ENCODE measurements around the gene IRF4. TPM values are rescaled to one million over a fixed set of nuclear protein-coding genes. Genes with fewer than 3 reads are reported as not detected.

Gene IRF4
- polyA plus RNA-seq, 3 donors from 2014 or later = 0.41 to 0.98 (median 0.51) TPM

GRCh38 chr6:396126-396520 is 4.6 kb downstream of the IRF4 start:
- no peaks in the 10 kb centered on the region for H3K9me3 Mint-ChIP-seq
- H3K27me3 Mint-ChIP-seq (ENCODE audit: low read depth in 3 of 3) = peaks cover 10 to 19% (median 12%) of the 10 kb centered on the region in 3 donors
- H3K36me3 Mint-ChIP-seq = peaks cover 0 to 21% (median 7%) of the 10 kb centered on the region in 3 donors
- no peak overlapping the region for H3K4me3 Mint-ChIP-seq
- no peak overlapping the region for H3K27ac Mint-ChIP-seq
- no peak for DNase-seq
- H3K4me1 Mint-ChIP-seq = peaks cover 14 to 16% of the 10 kb centered on the region in 2 donors

DNA sequence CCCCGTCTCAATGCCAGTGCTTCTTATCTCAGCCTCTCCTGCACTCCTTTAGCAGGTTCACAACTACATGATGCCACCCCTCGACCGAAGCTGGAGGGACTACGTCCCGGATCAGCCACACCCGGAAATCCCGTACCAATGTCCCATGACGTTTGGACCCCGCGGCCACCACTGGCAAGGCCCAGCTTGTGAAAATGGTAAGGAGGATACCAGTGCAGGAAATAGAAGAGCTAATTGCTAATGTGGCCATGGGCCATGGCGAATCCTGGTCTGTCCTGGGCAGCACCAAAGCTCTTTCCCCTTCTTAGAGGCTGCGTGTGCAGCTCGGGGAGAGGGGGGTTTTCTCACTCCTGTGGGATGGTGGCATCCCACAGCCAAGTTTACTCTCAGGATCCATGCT is 5.5 kb downstream of the IRF4 start:
- Mint-ChIP-seq H3K4me3 (no peak overlapping the region), H3K4me1 (peaks cover 9 to 11% of the 10 kb centered on the region in 2 donors), H3K9me3 (no peaks in the 10 kb centered on the region), H3K36me3 (peaks cover 0 to 23% (median 10%) of the 10 kb centered on the region in 3 donors), H3K27me3 (ENCODE audit: low read depth in 3 of 3) (peaks cover 7 to 17% (median 10%) of the 10 kb centered on the region in 3 donors), H3K27ac (peak overlapping the region in 1 of 6 donors; percentile 7)
- no peak for DNase-seq

GRCh38 chr6:397604-398003 is 6.1 kb downstream of the IRF4 start:
- Mint-ChIP-seq H3K36me3 (peaks cover 3 to 25% (median 14%) of the 10 kb centered on the region in 3 donors), H3K27ac (peak overlapping the region in 1 of 6 donors; percentile 7), H3K4me3 (no peak overlapping the region)

GRCh38 chr6:398065-398464 is 6.5 kb downstream of the IRF4 start:
- H3K36me3 Mint-ChIP-seq = peaks cover 4 to 25% (median 14%) of the 10 kb centered on the region in 3 donors
- H3K4me3 Mint-ChIP-seq = no peak overlapping the region
- no peak overlapping the region for H3K27ac Mint-ChIP-seq
- peaks cover 4 to 10% (median 9%) of the 10 kb centered on the region in 3 donors for H3K27me3 Mint-ChIP-seq (ENCODE audit: low read depth in 3 of 3)
- peaks cover 8 to 9% of the 10 kb centered on the region in 2 donors for H3K4me1 Mint-ChIP-seq
- DNase-seq = no peak
- H3K9me3 Mint-ChIP-seq = no peaks in the 10 kb centered on the region

More at GRCh38 chr6:397604-398003, 6.1 kb downstream of the IRF4 start:
- no peak for DNase-seq
- Mint-ChIP-seq H3K27me3 (ENCODE audit: low read depth in 3 of 3) (peaks cover 5 to 14% (median 9%) of the 10 kb centered on the region in 3 donors), H3K4me1 (peaks cover 9% of the 10 kb centered on the region in 2 donors), H3K9me3 (no peaks in the 10 kb centered on the region)

DNA sequence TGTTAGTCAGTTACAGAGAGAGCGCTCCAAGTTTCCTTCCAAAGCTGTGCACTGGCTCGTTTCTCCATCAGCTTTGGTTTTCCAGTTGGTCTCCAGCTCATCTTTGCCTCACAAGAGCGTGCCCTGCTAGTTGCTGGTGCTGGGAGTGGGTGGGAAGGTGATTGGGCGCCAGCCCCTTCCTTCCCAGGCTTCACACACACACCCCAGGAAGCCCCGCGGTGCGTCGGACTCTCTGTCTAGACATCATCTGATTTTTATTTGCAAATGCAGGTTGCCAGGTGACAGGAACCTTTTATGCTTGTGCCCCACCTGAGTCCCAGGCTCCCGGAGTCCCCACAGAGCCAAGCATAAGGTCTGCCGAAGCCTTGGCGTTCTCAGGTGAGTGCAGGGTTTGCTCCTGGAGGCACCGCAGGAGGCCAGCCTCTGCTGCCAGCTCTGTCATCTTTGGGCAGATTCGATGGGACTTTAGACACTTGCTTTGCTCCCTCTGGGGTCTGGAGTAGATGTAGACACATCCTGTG is 7.1 kb downstream of the IRF4 start:
- peaks cover 4 to 23% (median 13%) of the 10 kb centered on the region in 3 donors for H3K36me3 Mint-ChIP-seq
- H3K4me3 Mint-ChIP-seq = no peak overlapping the region
- peaks cover 6% of the 10 kb centered on the region in 2 donors for H3K4me1 Mint-ChIP-seq
- peaks cover 4 to 9% (median 8%) of the 10 kb centered on the region in 3 donors for H3K27me3 Mint-ChIP-seq (ENCODE audit: low read depth in 3 of 3)
- no peaks in the 10 kb centered on the region for H3K9me3 Mint-ChIP-seq
- DNase-seq = no peak
- H3K27ac Mint-ChIP-seq = no peak overlapping the region

GRCh38 chr6:399785-400534 is 8.4 kb downstream of the IRF4 start:
- H3K27me3 Mint-ChIP-seq (ENCODE audit: low read depth in 3 of 3) = peaks cover under 1 to 1% (median 1%) of the 10 kb centered on the region in 3 donors
- no peaks in the 10 kb centered on the region for H3K4me1 Mint-ChIP-seq
- no peak for DNase-seq
- H3K4me3 Mint-ChIP-seq = no peak overlapping the region
- peaks cover 4 to 22% (median 8%) of the 10 kb centered on the region in 3 donors for H3K36me3 Mint-ChIP-seq
- H3K27ac Mint-ChIP-seq = no peak overlapping the region
- no peaks in the 10 kb centered on the region for H3K9me3 Mint-ChIP-seq

DNA sequence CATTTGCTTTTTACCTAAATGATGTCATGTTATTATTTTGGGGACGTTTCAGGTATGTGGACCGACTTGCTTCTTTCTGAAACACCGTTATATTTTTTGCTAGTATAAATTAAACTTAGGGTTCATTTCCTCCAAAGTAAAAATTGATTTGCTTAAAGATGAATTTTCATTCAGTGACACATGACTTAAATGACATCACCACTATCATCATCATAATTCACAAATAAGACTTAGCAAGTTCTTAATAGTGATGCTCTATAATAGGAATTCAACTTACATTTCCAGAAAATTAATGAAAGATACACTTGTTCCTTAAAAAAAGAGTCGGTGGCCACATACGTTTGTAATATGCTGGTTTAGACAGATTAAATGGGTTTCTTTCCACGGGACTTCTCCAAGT is 9.3 kb downstream of the IRF4 start:
- peaks cover 4 to 20% (median 8%) of the 10 kb centered on the region in 3 donors for H3K36me3 Mint-ChIP-seq
- H3K27ac Mint-ChIP-seq = no peak overlapping the region
- no peaks in the 10 kb centered on the region for H3K9me3 Mint-ChIP-seq
- H3K4me1 Mint-ChIP-seq = no peaks in the 10 kb centered on the region
- DNase-seq = no peak
- no peak overlapping the region for H3K4me3 Mint-ChIP-seq
- peaks cover 0 to 1% (median 0%) of the 10 kb centered on the region in 3 donors for H3K27me3 Mint-ChIP-seq (ENCODE audit: low read depth in 3 of 3)

DNA sequence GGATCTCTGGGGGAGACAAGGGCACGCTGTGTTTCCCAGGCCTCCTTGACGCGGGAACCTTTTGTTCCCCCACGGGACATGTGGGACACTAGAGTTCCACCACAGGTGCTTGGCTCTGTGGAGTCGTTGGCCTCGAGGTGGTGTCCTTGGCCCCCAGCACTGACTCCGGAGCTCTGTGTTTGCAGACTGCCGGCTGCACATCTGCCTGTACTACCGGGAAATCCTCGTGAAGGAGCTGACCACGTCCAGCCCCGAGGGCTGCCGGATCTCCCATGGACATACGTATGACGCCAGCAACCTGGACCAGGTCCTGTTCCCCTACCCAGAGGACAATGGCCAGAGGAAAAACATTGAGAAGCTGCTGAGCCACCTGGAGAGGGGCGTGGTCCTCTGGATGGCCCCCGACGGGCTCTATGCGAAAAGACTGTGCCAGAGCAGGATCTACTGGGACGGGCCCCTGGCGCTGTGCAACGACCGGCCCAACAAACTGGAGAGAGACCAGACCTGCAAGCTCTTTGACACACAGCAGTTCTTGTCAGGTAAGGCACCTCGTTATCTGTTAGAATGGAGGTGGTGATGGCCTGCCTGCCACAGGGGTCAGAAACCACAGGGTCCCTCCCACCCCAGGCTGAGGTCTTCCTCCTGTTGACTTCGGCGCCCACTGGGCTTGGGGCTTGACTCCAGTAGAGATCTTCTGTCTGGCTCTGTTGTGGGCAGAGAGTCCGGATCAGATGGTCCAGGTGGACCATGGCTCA is 9.9 kb downstream of the IRF4 start:
- Mint-ChIP-seq H3K36me3 (peaks cover 4 to 20% (median 8%) of the 10 kb centered on the region in 3 donors), H3K4me3 (no peak overlapping the region)

GRCh38 chr6:401994-402640 is 10.6 kb downstream of the IRF4 start:
- peaks cover 4 to 20% (median 8%) of the 10 kb centered on the region in 3 donors for H3K36me3 Mint-ChIP-seq
- H3K9me3 Mint-ChIP-seq = no peaks in the 10 kb centered on the region
- no peak overlapping the region for H3K27ac Mint-ChIP-seq
- no peaks in the 10 kb centered on the region for H3K27me3 Mint-ChIP-seq (ENCODE audit: low read depth in 3 of 3)
- no peak overlapping the region for H3K4me3 Mint-ChIP-seq
- DNase-seq = no peak
- H3K4me1 Mint-ChIP-seq = no peaks in the 10 kb centered on the region

More for the DNA sequence above, 9.9 kb downstream of the IRF4 start:
- Mint-ChIP-seq H3K27me3 (ENCODE audit: low read depth in 3 of 3) (peaks cover 0 to 1% (median 0%) of the 10 kb centered on the region in 3 donors), H3K9me3 (no peaks in the 10 kb centered on the region), H3K4me1 (no peaks in the 10 kb centered on the region), H3K27ac (no peak overlapping the region)
- DNase-seq = no peak

DNA sequence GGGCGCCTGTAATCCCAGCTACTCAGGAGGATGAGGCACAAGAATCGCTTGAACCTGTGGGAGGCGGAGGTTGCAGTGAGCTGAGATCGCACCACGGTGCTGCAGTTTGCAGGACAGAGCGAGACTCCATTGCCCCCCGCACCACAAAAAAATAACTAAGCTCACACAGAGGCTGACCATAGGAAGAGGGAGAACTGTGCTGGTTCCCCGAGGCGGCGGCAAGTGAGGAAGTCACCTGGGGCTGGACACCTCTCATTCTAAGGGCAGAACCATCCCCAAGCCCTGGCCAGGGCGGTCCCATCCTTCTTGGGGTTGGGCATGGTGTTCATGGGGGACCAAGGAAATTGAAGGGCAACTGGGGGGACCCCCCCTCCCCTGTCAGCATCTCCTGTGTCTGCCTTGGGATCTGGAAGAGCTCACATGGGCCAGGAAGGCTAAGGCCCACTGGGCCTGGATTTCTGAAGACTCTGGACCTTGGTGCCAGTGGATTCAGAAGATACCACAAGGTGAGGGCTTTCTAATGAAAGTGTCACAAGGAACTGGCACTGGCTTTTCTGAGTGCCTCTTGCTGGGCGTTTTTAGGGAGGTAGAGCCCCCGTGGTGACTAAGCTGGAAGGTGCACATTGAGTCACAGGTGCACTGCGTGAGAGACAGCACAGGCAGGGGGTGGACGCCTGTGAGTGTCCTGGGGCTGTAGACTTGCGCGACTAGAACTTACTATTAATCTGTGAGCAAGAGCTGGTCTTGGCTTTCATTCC is 11.5 kb downstream of the IRF4 start:
- H3K4me3 Mint-ChIP-seq = no peak overlapping the region
- H3K4me1 Mint-ChIP-seq = no peaks in the 10 kb centered on the region
- peak overlapping the region in 2 of 6 donors; percentile 29 to 45 for H3K27ac Mint-ChIP-seq
- peaks cover 4 to 16% (median 8%) of the 10 kb centered on the region in 3 donors for H3K36me3 Mint-ChIP-seq
- DNase-seq = no peak
- no peaks in the 10 kb centered on the region for H3K9me3 Mint-ChIP-seq
- H3K27me3 Mint-ChIP-seq (ENCODE audit: low read depth in 3 of 3) = no peaks in the 10 kb centered on the region

GRCh38 chr6:403659-404655 is 12.4 kb downstream of the IRF4 start:
- no peaks in the 10 kb centered on the region for H3K9me3 Mint-ChIP-seq
- peaks cover 0 to 3% of the 10 kb centered on the region in 2 donors for H3K4me1 Mint-ChIP-seq
- peaks cover 4 to 17% (median 8%) of the 10 kb centered on the region in 3 donors for H3K36me3 Mint-ChIP-seq
- H3K27me3 Mint-ChIP-seq (ENCODE audit: low read depth in 3 of 3) = no peaks in the 10 kb centered on the region
- DNase-seq = no peak
- H3K4me3 Mint-ChIP-seq = no peak overlapping the region
- peak overlapping the region in 1 of 6 donors; percentile 45 for H3K27ac Mint-ChIP-seq
